Spinal cord (tissue), 10 donors: ENCODE results near the gene RHOB. TPM values are rescaled to one million over a fixed set of nuclear protein-coding genes. Genes with fewer than 3 reads are reported as not detected.

Experiments used
- DNase-seq, 6 donors: peaks; one replicate each; pipeline versions ENCODE4 v3.0.0 to v3.0.0-alpha.2; 2013 to 2015; ENCODE audit warnings: low spot score in 6 of 6, low read depth in 4 of 6
- H3K27ac ChIP-seq: one replicate; pipeline ENCODE4 v1.5.1; 2013; ENCODE audit warnings: low read depth, low read length, control low read depth
- H3K27me3 ChIP-seq: one replicate; pipeline ENCODE4 v1.6.1; 2013; ENCODE audit warnings: low read length; ENCODE audit not compliant: control insufficient read depth, insufficient read depth
- H3K36me3 ChIP-seq: one replicate; pipeline ENCODE4 v1.6.1; 2013; ENCODE audit warnings: low read length; ENCODE audit not compliant: control insufficient read depth, insufficient read depth
- H3K4me1 ChIP-seq: one replicate; pipeline ENCODE4 v1.6.1; 2013; ENCODE audit warnings: low read length; ENCODE audit not compliant: control insufficient read depth, insufficient read depth
- H3K4me3 ChIP-seq: one replicate; pipeline ENCODE4 v1.5.1; 2013; ENCODE audit warnings: low read depth, low read length, control low read depth
- H3K9me3 ChIP-seq: one replicate; pipeline ENCODE4 v1.6.1; 2013; ENCODE audit warnings: low read length; ENCODE audit not compliant: control insufficient read depth, insufficient read depth
- WGBS: methylation state at CpG from one replicate; pipeline ENCODE4 v1.1.5; 2013; ENCODE audit warnings: missing lambda C conversion rate; ENCODE audit not compliant: insufficient coverage; 5-methylcytosine and 5-hydroxymethylcytosine counted together
- polyA plus RNA-seq, 2 donors: library from polyadenylated mRNA; unstranded; fragments of 120-200 nt; gene quantifications; one replicate each; pipeline ENCODE4 v1.2.1, GENCODE V29; 2013; ENCODE audit not compliant: insufficient read length in 2 of 2
- total RNA-seq, 2 donors: library from RNA; depleted of rRNA in 1 of 2; stranded (reverse); fragments of 120-200 nt in 1 of 2; fragments of >200 nt in 1 of 2; gene quantifications; one replicate each; pipeline versions ENCODE4 v1.2.3 to v1.2.4, GENCODE V29; 2013 to 2014
- donor health status: healthy.

Gene RHOB
- total and polyA plus RNA-seq, 4 donors, result 193 to 309 (median 231) TPM

DNA sequence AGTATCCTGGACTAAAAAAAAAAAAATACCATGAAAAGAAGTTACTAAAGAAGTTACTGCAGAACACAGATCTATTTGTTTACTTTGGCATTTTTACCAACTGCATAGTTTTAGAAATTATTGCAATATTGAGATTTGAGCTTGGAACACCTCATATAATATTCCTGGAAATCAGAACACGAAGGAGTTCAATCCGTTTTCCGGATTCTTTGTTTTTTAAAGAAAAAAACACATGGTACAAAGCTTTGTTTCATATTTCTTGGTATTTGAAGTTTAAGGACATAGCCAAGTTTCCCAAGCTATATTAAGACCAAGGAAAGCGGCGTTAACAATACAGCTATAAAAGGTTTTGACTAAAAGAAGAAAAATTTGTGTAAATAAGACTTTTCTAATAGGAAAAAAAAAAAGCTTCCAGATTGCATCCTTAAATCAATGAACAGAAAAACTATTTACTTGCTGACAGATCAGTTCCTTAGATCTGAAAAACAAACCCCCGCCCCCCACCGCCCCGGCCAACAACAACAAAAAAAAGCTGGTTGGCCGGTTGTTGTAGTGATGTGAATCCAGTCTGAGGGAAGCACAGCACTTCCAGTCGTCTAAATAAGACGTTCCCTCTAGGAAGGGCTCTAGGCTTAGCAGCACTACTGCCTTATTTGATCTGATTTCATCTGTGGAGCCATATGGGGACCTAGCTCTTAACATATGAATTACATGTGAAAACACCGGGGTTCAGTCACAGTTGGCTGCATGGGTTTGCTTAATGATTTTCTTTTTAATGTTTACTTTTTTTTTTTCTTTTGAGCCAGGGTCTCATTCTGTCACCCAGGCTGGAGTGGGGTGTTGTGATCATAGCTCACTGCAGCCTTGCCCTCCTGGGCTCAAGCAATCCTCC, 2.5 kb upstream of the RHOB start:
- DNase-seq, result peak in 1 of 6 donors; percentile 64
- peak overlapping the region; percentile 49 for H3K27ac ChIP-seq
- H3K27me3 ChIP-seq, result no peaks in the 10 kb centered on the region
- no peaks in the 10 kb centered on the region for H3K9me3 ChIP-seq
- WGBS, result no CpG with 5 or more reads among the region's 12 CpGs
- no peak overlapping the region for H3K4me3 ChIP-seq
- H3K4me1 ChIP-seq, result peaks cover 26% of the 10 kb centered on the region
- peaks cover 11% of the 10 kb centered on the region for H3K36me3 ChIP-seq

DNA sequence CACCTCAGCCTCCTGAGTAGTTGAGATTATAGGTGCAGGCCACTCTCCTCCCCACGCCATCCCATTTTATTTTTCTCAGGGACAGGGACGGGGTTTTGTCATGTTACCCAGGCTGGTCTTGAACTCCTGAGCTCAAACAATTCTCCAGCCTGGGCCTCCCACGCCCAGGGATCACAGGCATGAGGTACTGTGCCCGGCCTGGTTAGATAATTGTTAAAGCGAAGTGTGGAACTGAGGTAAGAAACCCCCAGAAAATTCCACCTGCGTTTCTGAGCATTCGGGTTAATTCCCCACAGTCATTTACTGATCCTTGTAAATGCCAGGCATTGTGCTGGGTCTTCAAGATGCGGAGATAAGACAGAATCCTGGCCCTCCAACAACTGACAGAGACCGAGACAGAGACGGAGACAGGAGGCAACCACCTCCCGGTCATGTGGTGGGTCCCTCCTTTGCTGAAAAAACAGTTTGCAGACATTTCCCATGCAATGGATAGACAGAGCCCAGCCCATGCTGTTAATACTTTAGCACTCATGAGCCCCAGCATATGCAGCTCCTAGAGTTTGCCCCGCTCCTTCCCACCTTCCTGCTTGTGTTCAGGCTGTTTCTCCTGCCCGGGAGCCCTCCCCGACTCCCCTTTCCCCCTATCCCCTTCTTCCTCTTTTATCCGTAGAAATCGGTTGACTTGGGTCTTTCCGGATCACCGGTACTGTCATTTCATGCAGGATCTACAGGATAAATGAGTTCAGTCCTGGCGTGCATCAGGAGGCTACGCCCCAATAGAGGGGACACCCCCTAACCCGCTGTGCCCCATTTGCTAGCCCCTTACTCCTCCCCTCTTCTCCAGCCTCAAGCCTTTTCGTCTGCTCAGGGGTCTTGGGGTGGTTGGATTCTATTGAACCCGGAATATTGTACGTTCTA, 1.6 kb upstream of the RHOB start:
- 65% methylated on average over 11 of the region's 24 CpGs for whole genome bisulfite sequencing
- Histone ChIP-seq H3K36me3 (peaks cover 11% of the 10 kb centered on the region), H3K4me3 (no peak overlapping the region), H3K4me1 (peaks cover 28% of the 10 kb centered on the region), H3K27ac (peak overlapping the region; percentile 49), H3K27me3 (no peaks in the 10 kb centered on the region), H3K9me3 (no peaks in the 10 kb centered on the region)
- DNase-seq, result no peak

DNA sequence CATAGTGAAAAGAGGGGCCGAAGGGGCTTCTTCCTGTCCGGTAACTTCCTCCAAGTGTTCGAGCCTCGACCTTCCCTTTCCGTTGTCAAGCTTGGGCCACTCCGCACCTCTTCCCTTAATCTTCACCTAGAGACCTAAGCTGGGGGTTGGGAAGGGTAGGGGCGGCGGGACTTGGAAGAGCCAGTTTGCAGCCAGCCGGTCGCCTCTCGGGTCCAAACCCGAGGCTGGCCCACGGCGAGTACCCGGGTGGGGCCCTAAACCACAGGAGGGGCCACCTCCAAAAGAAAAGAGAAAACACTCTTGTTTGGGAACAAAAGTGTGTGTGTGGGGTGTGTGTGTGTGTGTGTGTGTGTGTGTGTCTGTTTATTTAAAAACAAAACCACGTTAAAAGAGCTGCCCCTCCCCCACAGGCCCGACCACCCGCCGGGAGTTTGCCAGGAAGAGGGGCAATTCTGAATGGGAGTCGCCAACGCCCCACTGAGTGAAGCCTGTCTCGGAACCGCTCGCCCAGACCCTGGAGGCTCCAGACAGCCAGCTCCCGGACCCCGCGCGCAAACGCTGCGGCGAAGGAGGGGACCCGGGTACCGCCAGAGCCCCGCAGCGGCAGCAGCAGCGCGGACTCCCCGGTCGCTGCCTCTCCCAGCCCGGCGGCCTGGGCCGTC, 488 bp upstream of the RHOB start:
- Histone ChIP-seq H3K4me1 (peaks cover 35% of the 10 kb centered on the region), H3K36me3 (peaks cover 11% of the 10 kb centered on the region), H3K4me3 (peak overlapping the region; percentile 62), H3K27me3 (no peaks in the 10 kb centered on the region), H3K9me3 (no peaks in the 10 kb centered on the region), H3K27ac (peak overlapping the region; percentile 95)
- DNase-seq, result no peak
- under 1% methylated on average over 27 of the region's 42 CpGs for WGBS

DNA sequence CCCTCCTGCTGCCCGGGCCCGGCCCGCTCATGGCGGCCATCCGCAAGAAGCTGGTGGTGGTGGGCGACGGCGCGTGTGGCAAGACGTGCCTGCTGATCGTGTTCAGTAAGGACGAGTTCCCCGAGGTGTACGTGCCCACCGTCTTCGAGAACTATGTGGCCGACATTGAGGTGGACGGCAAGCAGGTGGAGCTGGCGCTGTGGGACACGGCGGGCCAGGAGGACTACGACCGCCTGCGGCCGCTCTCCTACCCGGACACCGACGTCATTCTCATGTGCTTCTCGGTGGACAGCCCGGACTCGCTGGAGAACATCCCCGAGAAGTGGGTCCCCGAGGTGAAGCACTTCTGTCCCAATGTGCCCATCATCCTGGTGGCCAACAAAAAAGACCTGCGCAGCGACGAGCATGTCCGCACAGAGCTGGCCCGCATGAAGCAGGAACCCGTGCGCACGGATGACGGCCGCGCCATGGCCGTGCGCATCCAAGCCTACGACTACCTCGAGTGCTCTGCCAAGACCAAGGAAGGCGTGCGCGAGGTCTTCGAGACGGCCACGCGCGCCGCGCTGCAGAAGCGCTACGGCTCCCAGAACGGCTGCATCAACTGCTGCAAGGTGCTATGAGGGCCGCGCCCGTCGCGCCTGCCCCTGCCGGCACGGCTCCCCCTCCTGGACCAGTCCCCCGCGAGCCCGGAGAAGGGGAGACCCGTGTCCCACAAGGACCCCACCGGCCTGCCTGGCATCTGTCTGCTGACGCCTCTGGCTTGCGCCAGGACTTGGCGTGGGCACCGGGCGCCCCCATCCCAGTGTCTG, 767 bp downstream of the RHOB start:
- Histone ChIP-seq H3K4me1 (peaks cover 44% of the 10 kb centered on the region), H3K27me3 (no peaks in the 10 kb centered on the region), H3K9me3 (no peaks in the 10 kb centered on the region), H3K4me3 (peak overlapping the region; percentile 62), H3K27ac (peak overlapping the region; percentile 95), H3K36me3 (peaks cover 11% of the 10 kb centered on the region)
- peak in 3 of 6 donors; percentile 49 to 80 (median 77) for DNase-seq
- under 1% methylated on average over 78 of the region's 78 CpGs for WGBS

DNA sequence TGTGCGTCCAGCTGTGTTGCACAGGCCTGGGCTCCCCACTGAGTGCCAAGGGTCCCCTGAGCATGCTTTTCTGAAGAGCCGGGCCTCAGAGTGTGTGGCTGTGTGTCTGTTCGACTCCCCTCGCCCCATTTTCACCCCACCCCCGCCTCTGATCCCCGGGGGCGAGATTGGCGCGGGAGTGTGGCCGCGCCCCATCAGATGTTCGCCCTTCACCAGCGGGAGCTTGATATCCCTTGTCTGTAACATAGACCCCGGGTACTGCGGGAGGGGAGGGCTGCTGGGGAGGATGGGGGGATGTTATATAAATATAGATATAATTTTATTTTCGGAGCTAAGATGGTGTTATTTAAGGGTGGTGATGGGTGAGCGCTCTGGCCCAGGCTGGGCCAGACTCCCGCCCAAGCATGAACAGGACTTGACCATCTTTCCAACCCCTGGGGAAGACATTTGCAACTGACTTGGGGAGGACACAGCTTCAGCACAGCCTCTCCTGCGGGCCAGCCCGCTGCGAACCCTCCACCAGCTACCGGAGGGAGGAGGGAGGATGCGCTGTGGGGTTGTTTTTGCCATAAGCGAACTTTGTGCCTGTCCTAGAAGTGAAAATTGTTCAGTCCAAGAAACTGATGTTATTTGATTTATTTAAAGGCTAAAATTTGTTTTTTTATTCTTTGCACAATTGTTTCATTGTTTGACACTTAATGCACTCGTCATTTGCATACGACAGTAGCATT, 1.5 kb downstream of the RHOB start:
- Histone ChIP-seq H3K27ac (peak overlapping the region; percentile 95), H3K9me3 (no peaks in the 10 kb centered on the region), H3K27me3 (no peaks in the 10 kb centered on the region), H3K4me3 (peak overlapping the region; percentile 62), H3K4me1 (peaks cover 49% of the 10 kb centered on the region), H3K36me3 (peaks cover 11% of the 10 kb centered on the region)
- WGBS, result 0% methylated on average over 10 of the region's 26 CpGs
- DNase-seq, result peak in 2 of 6 donors; percentile 53 to 63

DNA sequence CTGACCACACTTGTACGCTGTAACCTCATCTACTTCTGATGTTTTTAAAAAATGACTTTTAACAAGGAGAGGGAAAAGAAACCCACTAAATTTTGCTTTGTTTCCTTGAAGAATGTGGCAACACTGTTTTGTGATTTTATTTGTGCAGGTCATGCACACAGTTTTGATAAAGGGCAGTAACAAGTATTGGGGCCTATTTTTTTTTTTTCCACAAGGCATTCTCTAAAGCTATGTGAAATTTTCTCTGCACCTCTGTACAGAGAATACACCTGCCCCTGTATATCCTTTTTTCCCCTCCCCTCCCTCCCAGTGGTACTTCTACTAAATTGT, 2.1 kb downstream of the RHOB start:
- H3K27ac ChIP-seq, result peak overlapping the region; percentile 95
- H3K27me3 ChIP-seq, result no peaks in the 10 kb centered on the region
- WGBS, result no CpG with 5 or more reads among the region's 1 CpG
- peak in 1 of 6 donors; percentile 15 for DNase-seq
- peak overlapping the region; percentile 62 for H3K4me3 ChIP-seq
- peaks cover 44% of the 10 kb centered on the region for H3K4me1 ChIP-seq
- no peaks in the 10 kb centered on the region for H3K9me3 ChIP-seq
- peaks cover 11% of the 10 kb centered on the region for H3K36me3 ChIP-seq

DNA sequence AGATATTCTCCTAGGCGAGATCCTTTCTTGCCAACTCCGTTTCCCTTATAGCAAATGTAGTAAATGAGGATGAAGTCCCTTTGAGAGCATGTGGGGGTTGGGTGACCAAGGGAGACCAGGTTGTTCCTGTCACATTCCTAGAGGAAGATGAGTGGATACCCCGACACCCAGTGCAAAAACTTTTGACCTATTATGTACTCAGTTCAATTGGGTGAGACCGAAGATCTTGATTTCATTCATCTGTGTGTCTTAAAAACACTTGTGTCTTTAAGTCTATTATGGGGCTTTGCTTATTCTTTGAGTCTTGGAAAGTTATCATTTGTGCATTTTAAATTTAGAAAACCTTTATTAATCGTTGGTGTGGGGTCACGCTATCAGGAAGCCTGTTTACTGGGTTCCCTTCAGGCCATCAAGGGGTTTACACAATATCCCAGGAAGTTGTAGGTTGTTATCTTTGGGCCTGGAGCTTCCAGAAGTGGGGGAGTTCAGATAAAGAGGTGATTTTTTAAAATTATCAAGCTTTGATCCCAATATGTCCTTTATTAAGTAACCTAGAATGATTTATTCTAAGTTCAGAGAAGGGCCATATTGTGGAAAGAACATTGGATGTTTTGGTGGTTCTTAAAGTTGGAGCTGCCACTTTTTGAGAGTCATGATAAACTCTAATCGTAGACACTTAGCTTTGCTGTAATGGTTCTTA, 2.8 kb downstream of the RHOB start:
- DNase-seq, result peak in 2 of 6 donors; percentile 25 to 50
- Histone ChIP-seq H3K4me1 (peaks cover 44% of the 10 kb centered on the region), H3K4me3 (peak overlapping the region; percentile 62), H3K36me3 (peaks cover 11% of the 10 kb centered on the region), H3K9me3 (no peaks in the 10 kb centered on the region), H3K27me3 (no peaks in the 10 kb centered on the region), H3K27ac (peak overlapping the region; percentile 95)
- 17% methylated on average over 2 of the region's 7 CpGs for WGBS
